GM10248 (cell line): ENCODE data around the gene COBL.

Experiments used
- CTCF ChIA-PET: fragments of 300-600 bp; sonication (Branson Sonifier 250); formaldehyde crosslinking; extraction: SDS; loops from one replicate; lab custom pipeline; 2021; ENCODE audit warnings: antibody characterized with exemption; lab: Yijun Ruan, JAX
- POLR2A ChIA-PET: fragments of 350-650 bp; sonication (Branson Sonifier 250); formaldehyde crosslinking; extraction: SDS; loops from one replicate; lab custom pipeline; 2020; ENCODE audit warnings: antibody characterized with exemption; lab: Yijun Ruan, JAX
- DNase-seq: peaks from one replicate; pipeline ENCODE4 v3.0.0; 2012; ENCODE audit errors: extremely low spot score
- TF ChIP-seq, protein P1 (sequence below): IDR thresholded peaks from 2 replicates; pipeline ENCODE4 v1.5.1; 2012; ENCODE audit warnings: mild to moderate bottlenecking, low read depth; ENCODE audit errors: extremely low read depth, missing control alignments, control extremely low read depth

The COBL gene

DNA sequence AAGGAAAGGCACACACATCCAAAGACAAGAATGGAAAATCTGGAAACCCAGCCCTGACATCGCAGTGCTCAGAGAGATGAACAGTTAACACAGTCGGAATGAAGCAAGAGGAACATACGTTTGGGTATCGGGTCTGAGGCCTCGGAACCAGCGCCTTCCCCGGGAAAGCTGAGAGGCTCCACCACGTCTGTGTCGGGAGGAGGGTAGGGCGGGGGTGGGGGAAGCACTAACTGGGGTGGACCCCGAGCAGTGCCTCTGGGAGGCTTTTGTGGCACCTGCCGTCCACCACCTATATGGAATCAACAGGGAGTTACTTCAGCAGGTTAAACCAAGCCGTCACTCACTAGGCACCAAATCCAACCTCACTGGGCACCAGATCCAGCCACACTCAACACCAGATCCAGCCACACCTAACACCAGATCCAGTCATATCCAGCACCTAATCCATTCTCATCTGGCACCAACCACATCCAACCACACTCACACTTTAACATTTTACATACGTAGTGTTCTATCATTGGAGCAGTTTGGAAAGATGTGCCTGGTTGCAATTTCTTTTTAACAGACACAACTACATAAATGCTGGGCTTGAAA lies 233.6 kb downstream of the COBL start:
- no peak for DNase-seq
- ChIA-PET POLR2A (no interaction called here), CTCF (interaction anchor here (3.0 kb wide), 1 partner anchor 79 kb away, joined by 10 read pairs; no protein-coding TSS in a partner anchor)
- TF ChIP-seq, protein P1, sequence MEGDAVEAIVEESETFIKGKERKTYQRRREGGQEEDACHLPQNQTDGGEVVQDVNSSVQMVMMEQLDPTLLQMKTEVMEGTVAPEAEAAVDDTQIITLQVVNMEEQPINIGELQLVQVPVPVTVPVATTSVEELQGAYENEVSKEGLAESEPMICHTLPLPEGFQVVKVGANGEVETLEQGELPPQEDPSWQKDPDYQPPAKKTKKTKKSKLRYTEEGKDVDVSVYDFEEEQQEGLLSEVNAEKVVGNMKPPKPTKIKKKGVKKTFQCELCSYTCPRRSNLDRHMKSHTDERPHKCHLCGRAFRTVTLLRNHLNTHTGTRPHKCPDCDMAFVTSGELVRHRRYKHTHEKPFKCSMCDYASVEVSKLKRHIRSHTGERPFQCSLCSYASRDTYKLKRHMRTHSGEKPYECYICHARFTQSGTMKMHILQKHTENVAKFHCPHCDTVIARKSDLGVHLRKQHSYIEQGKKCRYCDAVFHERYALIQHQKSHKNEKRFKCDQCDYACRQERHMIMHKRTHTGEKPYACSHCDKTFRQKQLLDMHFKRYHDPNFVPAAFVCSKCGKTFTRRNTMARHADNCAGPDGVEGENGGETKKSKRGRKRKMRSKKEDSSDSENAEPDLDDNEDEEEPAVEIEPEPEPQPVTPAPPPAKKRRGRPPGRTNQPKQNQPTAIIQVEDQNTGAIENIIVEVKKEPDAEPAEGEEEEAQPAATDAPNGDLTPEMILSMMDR, result no peak

DNA sequence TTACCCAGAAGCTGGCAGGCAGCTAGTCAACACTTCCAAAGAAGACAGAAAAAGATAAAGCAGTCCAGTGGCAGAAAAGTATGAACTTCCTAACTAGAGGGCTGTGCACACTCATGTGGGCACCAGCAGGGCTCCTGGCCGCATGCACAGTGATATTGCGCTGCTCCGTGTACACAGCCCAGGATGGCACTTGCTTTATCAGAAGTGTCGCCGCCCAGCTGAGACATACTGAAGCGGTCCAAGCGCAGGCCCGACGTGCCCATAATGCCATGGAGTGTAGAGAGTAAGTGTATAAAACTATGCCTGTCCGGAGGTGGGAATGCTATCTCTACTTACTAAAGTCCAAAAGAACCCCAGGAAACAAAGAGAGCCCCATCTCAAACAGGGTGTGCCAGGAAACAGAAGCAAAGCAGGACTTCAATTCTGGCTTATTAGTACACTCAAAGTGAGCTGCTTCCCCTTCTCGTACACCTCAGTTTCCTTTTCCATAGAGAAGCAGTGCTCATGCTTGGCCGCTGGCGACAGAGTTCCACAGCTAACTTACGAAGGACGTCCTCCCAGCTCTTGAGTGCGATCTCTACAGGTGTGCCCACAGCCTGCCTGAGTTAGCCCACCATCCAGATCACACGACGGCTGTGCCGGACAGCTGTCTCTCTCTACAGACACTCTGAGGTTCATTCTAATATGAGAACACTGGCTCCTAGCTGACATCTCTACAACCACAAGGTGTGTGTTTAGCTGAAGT lies 234.3 kb downstream of the COBL start:
- ChIA-PET CTCF (interaction anchor here (3.0 kb wide), 1 partner anchor 80 kb away, joined by 10 read pairs; no protein-coding TSS in a partner anchor), POLR2A (no interaction called here)
- DNase-seq, result no peak
- TF ChIP-seq, protein P1, result no peak

DNA sequence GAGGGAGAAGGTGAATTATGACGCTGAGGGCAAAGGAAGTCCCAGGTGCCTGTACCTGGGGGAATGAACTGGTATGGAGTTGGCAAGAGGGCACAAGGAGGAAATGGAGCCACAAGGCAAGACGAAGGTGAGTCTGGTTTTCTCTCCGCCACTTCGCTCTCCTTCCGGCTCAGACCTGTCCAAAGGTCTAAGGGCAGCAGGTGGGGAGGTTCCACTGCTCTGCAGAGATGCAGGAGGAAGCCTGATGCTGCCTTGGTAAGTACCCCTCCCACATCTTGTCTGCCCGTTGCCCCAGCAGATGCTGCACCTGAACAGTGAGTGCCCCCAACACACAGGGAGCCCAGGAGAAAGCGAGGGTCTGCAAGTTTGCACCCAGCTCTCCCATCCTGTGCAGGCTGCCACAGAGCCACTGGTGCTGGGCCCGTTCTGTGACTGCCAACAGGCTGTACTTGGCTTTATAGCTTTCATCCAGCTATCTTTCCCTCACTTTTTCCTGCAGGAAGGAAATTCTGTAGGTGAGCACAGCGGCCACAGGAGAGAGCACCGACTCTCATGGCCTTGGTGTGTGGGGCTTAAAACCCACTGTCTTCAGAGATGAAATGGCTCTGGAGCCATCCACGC lies 235.2 kb downstream of the COBL start:
- CTCF ChIA-PET, result interaction anchor here (3.0 kb wide), 1 partner anchor 81 kb away, joined by 10 read pairs; no protein-coding TSS in a partner anchor
- TF ChIP-seq, protein P1, result no peak
- POLR2A ChIA-PET, result no interaction called here
- no peak for DNase-seq

DNA sequence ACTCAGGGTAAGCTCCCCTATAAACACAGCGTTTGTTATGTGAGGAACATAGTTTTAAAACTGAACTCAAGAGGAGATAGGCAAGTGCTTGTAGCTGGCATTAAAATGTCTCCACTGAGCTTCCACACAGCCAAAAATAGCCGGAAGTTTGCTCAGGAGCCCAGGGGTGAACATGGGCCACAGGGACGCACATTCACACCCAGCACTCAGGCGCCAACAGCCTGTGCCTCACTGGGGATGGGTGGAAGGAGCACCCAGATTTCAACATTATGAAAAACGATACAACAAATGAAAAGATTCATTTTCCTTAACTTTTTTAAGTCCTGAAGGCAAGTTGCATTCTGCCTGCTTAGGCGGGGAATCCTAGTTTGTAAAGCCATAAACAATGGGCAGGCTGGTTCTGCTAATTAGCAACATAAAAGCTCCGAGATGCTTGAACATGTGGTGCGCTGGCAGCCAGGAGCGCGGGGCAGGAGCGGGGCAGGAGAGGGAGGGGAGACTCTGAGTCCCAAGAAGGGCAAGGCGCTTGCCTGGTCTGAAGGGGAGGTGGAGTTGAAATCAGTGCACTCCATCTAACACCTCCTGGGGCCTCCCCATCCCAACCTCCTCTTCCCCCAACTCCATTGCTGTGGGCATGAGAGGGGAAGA lies 235.9 kb downstream of the COBL start:
- ChIA-PET CTCF (interaction anchor here (1.7 kb wide), 1 partner anchor 10 kb away, joined by 4 read pairs; no protein-coding TSS in a partner anchor), POLR2A (no interaction called here)
- DNase-seq, result no peak
- TF ChIP-seq, protein P1, result no peak

DNA sequence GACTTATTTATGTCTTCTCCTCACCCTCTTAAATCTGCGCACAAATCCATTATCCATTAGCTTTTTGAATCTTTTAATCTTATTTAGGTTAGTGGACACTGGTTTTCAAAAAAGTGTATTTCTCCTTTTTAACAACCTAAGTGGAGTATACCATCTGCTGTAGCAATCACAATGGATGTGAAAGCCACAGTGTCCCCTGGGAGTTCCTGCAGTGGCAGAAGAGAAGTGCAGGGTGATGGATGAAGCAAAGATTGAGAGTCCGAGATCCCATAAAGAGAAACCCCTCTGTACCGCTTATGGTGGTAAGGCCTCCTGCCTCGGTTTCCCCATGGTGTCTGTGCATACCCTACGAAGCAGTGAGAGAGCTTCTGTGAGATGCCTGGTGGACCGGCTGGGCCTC lies 236.4 kb downstream of the COBL start:
- no peak for DNase-seq
- ChIA-PET CTCF (interaction anchor here (1.0 to 1.7 kb wide), 2 partner anchors 10 to 12 kb away, joined by 3 to 4 read pairs; no protein-coding TSS in a partner anchor), POLR2A (no interaction called here)
- TF ChIP-seq, protein P1, result no peak

DNA sequence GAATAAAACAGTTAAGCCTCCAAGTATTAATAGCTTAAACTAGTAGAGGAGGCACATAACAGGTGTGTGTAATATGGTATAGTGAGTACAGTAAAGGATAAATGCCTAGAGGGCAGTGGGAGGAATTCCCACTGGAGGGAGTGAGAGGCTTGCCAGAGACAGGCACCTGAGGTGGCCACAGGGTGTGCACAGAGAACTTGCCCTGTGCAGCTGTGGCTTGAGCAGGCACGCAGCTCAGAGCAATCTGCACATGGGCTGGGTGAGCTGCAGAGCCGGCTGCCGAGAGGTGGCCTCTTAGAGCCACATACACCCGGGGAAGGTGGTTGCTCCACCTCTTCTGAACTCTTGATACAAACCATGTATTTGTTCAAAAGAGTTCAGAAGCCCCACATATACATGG lies 237.1 kb downstream of the COBL start:
- ChIA-PET CTCF (interaction anchor here (1.0 to 1.7 kb wide), 2 partner anchors 11 to 12 kb away, joined by 3 to 4 read pairs; no protein-coding TSS in a partner anchor), POLR2A (no interaction called here)
- TF ChIP-seq, protein P1, result no peak
- DNase-seq, result no peak
